Epithelial cell of proximal tubule (primary cell): ENCODE data around the gene PPP1R12B. TPM values are rescaled to one million over a fixed set of nuclear protein-coding genes. Genes with fewer than 3 reads are reported as not detected.
A peak's percentile ranks its signal among the peaks of the same experiment; 100 is the strongest.
"Not testable (repeated sequence)": the region's sequence is repeated elsewhere in the genome, so short reads cannot be mapped to it uniquely, and the experiment has no call there.

Source experiments
- DNase-seq: peaks from one replicate; pipeline ENCODE4 v3.0.0-alpha.2; 2011; ENCODE audit warnings: low read depth
- H3K4me3 ChIP-seq: 2 replicates; pipeline ENCODE4 v1.5.1; 2011; ENCODE audit warnings: low read depth, mild to moderate bottlenecking, low read length
- CTCF ChIP-seq: conservative IDR thresholded peaks from 2 replicates; pipeline ENCODE4 v1.5.1; 2012; ENCODE audit warnings: low read depth, mild to moderate bottlenecking, low read length
- total RNA-seq: library from RNA; depleted of rRNA; stranded (reverse); fragments of >200 nt; gene quantifications from 2 replicates; pipeline ENCODE4 v1.2.3, GENCODE V29; 2015

PPP1R12B gene
- total RNA-seq, 1 donor from 2014 or later: 21.6 TPM

DNA sequence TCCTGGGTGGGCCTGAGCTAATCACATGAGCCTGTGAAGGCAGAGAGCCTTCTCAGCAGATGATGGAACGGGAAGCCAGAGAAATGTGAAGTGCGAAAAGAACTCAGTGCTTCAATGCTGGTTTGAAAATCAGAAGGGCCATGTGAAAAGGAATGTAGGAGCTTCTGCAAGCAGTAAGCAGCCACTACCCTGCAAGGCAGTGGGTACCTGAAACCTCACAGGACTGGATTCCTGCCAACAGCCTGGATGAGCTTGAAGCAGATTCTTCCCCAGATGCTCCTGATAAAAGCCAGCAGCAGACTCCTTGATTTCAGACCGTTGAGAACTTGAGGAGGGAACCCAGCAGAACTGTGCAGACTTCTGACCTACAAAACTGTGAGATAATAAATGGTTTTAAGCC is 203.2 kb downstream of the PPP1R12B start:
- DNase-seq: no peak
- TF ChIP-seq CTCF: no peak
- no peak overlapping the region for H3K4me3 ChIP-seq

DNA sequence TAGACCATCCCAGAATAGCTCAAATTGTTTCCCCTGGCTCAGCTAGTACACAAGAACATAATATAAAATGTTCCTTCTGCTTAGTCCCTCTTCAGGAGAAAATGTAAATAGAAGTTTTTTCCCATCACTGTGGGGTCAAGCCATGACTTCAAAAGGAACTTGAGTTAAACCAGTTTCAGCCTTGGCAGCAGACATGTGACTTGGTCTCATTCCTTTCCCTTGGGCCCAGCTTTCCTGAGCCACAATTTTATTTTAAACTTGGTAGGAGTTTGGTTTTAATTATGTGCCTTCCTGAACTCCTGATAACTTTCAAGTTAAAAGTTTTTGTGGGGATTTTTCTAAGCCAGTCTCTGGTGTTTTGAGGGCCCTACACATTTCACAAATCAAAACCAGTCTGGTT is 204.1 kb downstream of the PPP1R12B start:
- DNase-seq, H3K4me3 ChIP-seq: not testable (repeated sequence)

DNA sequence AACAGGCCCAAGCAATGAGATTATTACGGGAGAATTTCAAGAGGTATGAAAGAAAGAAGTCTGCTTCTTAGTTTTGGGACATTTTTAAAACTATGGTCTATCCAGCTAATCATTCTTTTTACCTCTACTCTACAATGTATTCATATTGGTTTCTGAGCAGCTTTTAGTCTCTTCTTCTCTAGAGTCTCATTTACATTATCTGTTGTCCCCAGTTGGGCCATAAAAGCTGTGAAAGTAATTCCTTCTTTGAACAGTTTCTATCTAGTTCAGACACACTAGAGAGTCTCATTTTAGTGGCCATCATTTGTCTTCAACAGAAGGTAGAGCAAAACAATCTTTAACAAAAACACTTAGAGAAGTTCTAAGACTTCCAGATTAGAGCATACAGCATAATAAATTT is 204.6 kb downstream of the PPP1R12B start:
- not testable (repeated sequence) for DNase-seq, H3K4me3 ChIP-seq

DNA sequence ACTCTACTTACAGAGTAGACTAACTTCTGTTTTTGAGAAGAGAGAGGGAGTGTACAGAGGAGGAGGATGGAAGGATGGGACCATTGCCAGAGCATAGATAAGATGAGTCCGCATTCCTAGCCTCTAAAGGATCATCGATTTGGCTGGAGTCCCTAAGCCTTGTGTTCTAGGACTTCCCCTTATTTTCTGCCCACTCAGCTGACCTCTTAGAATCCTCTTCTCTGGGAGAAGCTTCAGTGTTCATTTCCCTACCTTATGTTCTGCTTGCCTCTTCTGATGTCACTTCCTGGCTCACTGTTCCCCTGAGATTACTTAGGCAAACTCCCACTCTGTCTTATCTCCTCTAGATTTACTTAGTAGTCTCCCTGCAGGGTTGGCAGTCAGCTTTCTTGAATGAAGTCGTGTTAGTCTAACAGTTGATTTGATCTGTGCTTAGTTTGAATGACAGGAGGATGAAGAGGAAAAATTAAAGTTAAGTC is 205.1 kb downstream of the PPP1R12B start:
- no peak for TF ChIP-seq CTCF

DNA sequence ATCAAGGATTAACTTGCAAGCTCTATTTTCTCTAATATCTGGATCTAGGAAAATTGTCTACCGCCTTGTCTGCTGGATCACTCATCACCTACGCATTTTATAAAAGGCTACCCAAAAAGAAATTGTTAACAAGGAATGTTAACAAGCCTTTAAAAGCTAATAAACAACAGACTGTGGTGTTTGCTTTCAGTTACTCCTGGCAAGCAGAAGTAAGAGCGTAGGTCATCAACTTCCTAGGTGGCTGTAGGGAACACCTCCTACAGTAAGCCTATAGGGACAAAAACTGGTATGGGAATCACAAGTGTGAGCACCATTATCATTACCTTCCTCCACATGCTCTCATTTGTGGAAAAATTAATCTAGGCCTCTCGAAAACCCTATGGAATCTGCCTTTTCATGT is 206.1 kb downstream of the PPP1R12B start:
- not testable (repeated sequence) for H3K4me3 ChIP-seq, DNase-seq

More for the DNA sequence above, 205.1 kb downstream of the PPP1R12B start:
- no peak overlapping the region for H3K4me3 ChIP-seq
- DNase-seq: no peak

GRCh38 chr1:202556037-202556436 is 207.5 kb downstream of the PPP1R12B start:
- DNase-seq, H3K4me3 ChIP-seq: not testable (repeated sequence)

DNA sequence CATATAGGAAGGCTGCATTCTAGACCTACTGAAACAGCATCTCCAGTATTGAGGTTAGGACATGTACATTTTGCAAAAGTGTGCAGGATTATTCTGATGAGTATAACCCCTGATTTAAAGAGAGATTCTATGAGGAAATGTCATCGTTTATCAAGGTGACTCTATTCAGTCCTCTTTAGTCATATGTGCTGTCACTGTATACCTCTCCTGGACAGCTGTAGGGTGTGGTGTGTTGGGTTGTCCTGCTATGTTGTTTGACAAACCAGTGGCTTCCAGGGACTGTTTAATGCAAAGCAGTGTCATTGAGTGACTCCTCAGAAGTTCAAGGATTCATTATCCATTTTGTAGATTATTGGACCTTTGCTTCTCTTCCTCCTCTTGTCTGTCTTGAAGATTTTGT is 209.2 kb downstream of the PPP1R12B start:
- not testable (repeated sequence) for H3K4me3 ChIP-seq

GRCh38 chr1:202561240-202561639 is 212.7 kb downstream of the PPP1R12B start:
- TF ChIP-seq CTCF: no peak
- DNase-seq: no peak
- H3K4me3 ChIP-seq: no peak overlapping the region

More for the DNA sequence above, 209.2 kb downstream of the PPP1R12B start:
- DNase-seq: not testable (repeated sequence)

- TF ChIP-seq CTCF: peak; percentile 16
- DNase-seq: no peak
- H3K4me3 ChIP-seq: no peak overlapping the region
Measured at GRCh38 chr1:202561726-202562443, 213.4 kb downstream of the PPP1R12B start.
